OCI-LY7 (cell line): ENCODE measurements around the gene OTUD7B. TPM values are rescaled to one million over a fixed set of nuclear protein-coding genes. Genes with fewer than 3 reads are reported as not detected.

ENCODE experiments used
- BruUV-seq: library from RNA; stranded (reverse); fragments of 400-500 nt; replicated peaks from 2 replicates; lab custom pipeline; 2021; lab: Mats Ljungman, UMichigan
- CTCF ChIA-PET: fragments of 300-600 bp; sonication (Branson Sonifier 250); formaldehyde crosslinking; loops from one replicate; lab custom pipeline; 2022; ENCODE audit warnings: antibody characterized with exemption; ENCODE audit not compliant: unreplicated experiment; lab: Charles Lee
- POLR2A ChIA-PET: fragments of 300-600 bp; sonication (Branson Sonifier 250); formaldehyde crosslinking; loops from one replicate; lab custom pipeline; 2022; ENCODE audit warnings: antibody characterized with exemption; lab: Charles Lee
- DNase-seq: peaks from one replicate; pipeline ENCODE4 v3.0.0-alpha.2; 2015; ENCODE audit warnings: low spot score
- H2AFZ ChIP-seq: fragments of 200-600 bp; sonication (generic), shearing (Covaris generic); 2 replicates; pipeline ENCODE4 v1.6.1; 2014; ENCODE audit warnings: mild to moderate bottlenecking, antibody characterized with exemption, low read length, moderate library complexity
- H3K27ac ChIP-seq: fragments of 200-600 bp; sonication (generic); 2 replicates; pipeline ENCODE4 v1.5.1; 2014; ENCODE audit warnings: mixed run types, low read depth, mild to moderate bottlenecking, moderate library complexity, low read length, inconsistent platforms; ENCODE audit not compliant: poor library complexity, severe bottlenecking
- H3K36me3 ChIP-seq: fragments of 200-600 bp; sonication (generic); 2 replicates; pipeline ENCODE4 v1.6.1; 2014; ENCODE audit warnings: mild to moderate bottlenecking, antibody characterized with exemption, low read length, moderate library complexity, mixed read lengths; ENCODE audit not compliant: insufficient read depth
- H3K4me1 ChIP-seq: fragments of 200-600 bp; sonication (generic); 2 replicates; pipeline ENCODE4 v1.5.1; 2014; ENCODE audit warnings: mild to moderate bottlenecking, low read length; ENCODE audit not compliant: insufficient read depth, poor library complexity, severe bottlenecking
- H3K4me2 ChIP-seq: fragments of 200-600 bp; sonication (generic); 2 replicates; pipeline ENCODE4 v1.6.1; 2014; ENCODE audit warnings: mild to moderate bottlenecking, low read length
- H3K4me3 ChIP-seq: fragments of 200-600 bp; sonication (generic); 2 replicates; pipeline ENCODE4 v1.5.1; 2014; ENCODE audit warnings: mild to moderate bottlenecking, low read depth, low read length; ENCODE audit not compliant: poor library complexity, severe bottlenecking
- H3K79me2 ChIP-seq: fragments of 200-600 bp; sonication (generic); 2 replicates; pipeline ENCODE4 v1.6.1; 2016; ENCODE audit warnings: low read depth, mild to moderate bottlenecking, low read length, moderate library complexity, mixed read lengths; ENCODE audit not compliant: insufficient read depth
- H3K9me2 ChIP-seq: fragments of 200-600 bp; sonication (generic); 2 replicates; pipeline ENCODE4 v1.6.1; 2016; ENCODE audit warnings: mild to moderate bottlenecking, low read length, mixed read lengths; ENCODE audit not compliant: insufficient read depth
- H3K9me3 ChIP-seq: fragments of 200-600 bp; sonication (generic); 2 replicates; pipeline ENCODE4 v1.6.1; 2014; ENCODE audit warnings: mild to moderate bottlenecking, mixed run types, low read length, mixed read lengths
- H4K20me1 ChIP-seq: fragments of 200-600 bp; sonication (generic); 2 replicates; pipeline ENCODE4 v1.6.1; 2014; ENCODE audit warnings: mild to moderate bottlenecking, antibody characterized with exemption, low read length, moderate library complexity, mixed read lengths; ENCODE audit not compliant: insufficient read depth
- EZH2phosphoT487 ChIP-seq: fragments of 200-600 bp; sonication (generic); IDR thresholded peaks from 2 replicates; pipeline ENCODE4 v1.6.1; 2018; ENCODE audit warnings: low read depth, borderline replicate concordance, mild to moderate bottlenecking, mixed run types, antibody characterized with exemption, low read length, moderate library complexity, mixed read lengths
- intact Hi-C: fragments of 100-400 bp; cut with micrococcal nuclease; formaldehyde crosslinking; loops from one replicate; pipeline ENCODE4 v1.10.0; 2022; ENCODE audit not compliant: unreplicated experiment
- total RNA-seq, 2 experiments: library from RNA; depleted of rRNA in 1 of 2; stranded (reverse); fragments of >200 nt in 1 of 2; shearing (Covaris generic) in 1 of 2; gene quantifications; 2 replicates each; pipeline ENCODE4 v1.2.3, GENCODE V29; 2014 to 2022
- TF ChIP-seq, protein P1 (sequence below): fragments of 200-600 bp; sonication (generic); conservative IDR thresholded peaks from 2 replicates; pipeline ENCODE4 v1.5.1; 2014; ENCODE audit warnings: mild to moderate bottlenecking, antibody characterized with exemption, low read length, moderate library complexity, mixed read lengths

OTUD7B gene
- total RNA-seq, 2 experiments from 2014 or later, result 1.7 to 4.3 TPM

DNA sequence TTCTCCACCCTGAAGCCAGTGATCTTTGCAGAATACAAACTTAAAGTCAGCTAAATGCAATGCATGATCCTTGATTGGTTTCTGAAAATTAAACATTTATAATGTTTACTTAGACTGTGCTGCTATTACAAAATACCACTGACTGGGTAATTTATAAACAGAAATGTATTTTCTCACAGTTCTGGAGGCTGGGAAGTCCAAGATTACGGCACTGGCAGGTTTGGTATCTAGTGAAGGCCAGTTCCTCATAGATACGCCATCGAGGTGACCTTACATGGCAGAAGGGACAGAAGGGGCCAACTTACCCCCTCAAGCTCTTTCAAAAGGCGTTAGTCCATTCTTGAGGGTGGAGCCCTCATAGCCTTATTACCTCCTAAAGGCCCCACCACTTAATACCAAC is 114.0 kb downstream of the OTUD7B start:
- ChIA-PET CTCF (no interaction called here), POLR2A (no interaction called here)
- H3K4me3 ChIP-seq, result no peak overlapping the region
- no peaks in the 10 kb centered on the region; the same call in 1 of the 2 replicates for H3K9me3 ChIP-seq
- peaks cover 8% of the 10 kb centered on the region for H3K4me1 ChIP-seq
- H4K20me1 ChIP-seq, result no peaks in the 10 kb centered on the region
- no peaks in the 10 kb centered on the region for H3K79me2 ChIP-seq
- H3K27ac ChIP-seq, result no peak overlapping the region
- BruUV-seq, result no TSS peak
- no peak for DNase-seq
- H2AFZ ChIP-seq, result no peak overlapping the region
- H3K4me2 ChIP-seq, result no peak overlapping the region
- no peak for TF ChIP-seq EZH2phosphoT487
- TF ChIP-seq, protein P1, sequence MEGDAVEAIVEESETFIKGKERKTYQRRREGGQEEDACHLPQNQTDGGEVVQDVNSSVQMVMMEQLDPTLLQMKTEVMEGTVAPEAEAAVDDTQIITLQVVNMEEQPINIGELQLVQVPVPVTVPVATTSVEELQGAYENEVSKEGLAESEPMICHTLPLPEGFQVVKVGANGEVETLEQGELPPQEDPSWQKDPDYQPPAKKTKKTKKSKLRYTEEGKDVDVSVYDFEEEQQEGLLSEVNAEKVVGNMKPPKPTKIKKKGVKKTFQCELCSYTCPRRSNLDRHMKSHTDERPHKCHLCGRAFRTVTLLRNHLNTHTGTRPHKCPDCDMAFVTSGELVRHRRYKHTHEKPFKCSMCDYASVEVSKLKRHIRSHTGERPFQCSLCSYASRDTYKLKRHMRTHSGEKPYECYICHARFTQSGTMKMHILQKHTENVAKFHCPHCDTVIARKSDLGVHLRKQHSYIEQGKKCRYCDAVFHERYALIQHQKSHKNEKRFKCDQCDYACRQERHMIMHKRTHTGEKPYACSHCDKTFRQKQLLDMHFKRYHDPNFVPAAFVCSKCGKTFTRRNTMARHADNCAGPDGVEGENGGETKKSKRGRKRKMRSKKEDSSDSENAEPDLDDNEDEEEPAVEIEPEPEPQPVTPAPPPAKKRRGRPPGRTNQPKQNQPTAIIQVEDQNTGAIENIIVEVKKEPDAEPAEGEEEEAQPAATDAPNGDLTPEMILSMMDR, result no peak
- no peaks in the 10 kb centered on the region for H3K36me3 ChIP-seq
- H3K9me2 ChIP-seq, result no peaks in the 10 kb centered on the region
- intact Hi-C loops, result no loop called here

GRCh38 chr1:149888999-149889289 is 121.6 kb downstream of the OTUD7B start:
- Histone ChIP-seq H3K4me3 (peak overlapping the region; percentile 85), H3K79me2 (0 out of 2 replicates have a peak, but pooled peaks cover 2% of the 10 kb centered on the region), H3K4me1 (peaks cover 35% of the 10 kb centered on the region), H2AFZ (peak overlapping the region; percentile 22; the same call in 1 of the 2 replicates), H4K20me1 (no peaks in the 10 kb centered on the region), H3K9me3 (no peaks in the 10 kb centered on the region), H3K9me2 (no peaks in the 10 kb centered on the region), H3K27ac (peak overlapping the region; percentile 98), H3K4me2 (peak overlapping the region; percentile 76), H3K36me3 (peaks cover 3% of the 10 kb centered on the region; the same call in 1 of the 2 replicates)
- intact Hi-C loops, result loop anchor here (1.0 to 10.0 kb wide), 3 partner anchors 38 to 276 kb away; partner anchors contain the start of gene SF3B4
- no peak for DNase-seq
- CTCF ChIA-PET, result no interaction called here
- BruUV-seq, result no TSS peak
- POLR2A ChIA-PET, result interaction anchor here (0.7 to 6.0 kb wide), 8 partner anchors 39 to 373 kb away, joined by 3 to 37 read pairs (median 4); partner anchors contain the start of gene SF3B4
- TF ChIP-seq, protein P1, result no peak
- no peak for TF ChIP-seq EZH2phosphoT487
